PC-9 (cell line): Measurements from ENCODE around the gene APBA2.

Experiments used
- EZH2 ChIP-seq: fragments of 200-600 bp; sonication (generic); IDR thresholded peaks from 2 replicates; pipeline ENCODE4 v1.8.0; 2017; ENCODE audit warnings: antibody characterized with exemption, low read depth
- TF ChIP-seq, protein P1 (sequence below): fragments of 200-600 bp; sonication (generic); conservative IDR thresholded peaks from 2 replicates; pipeline ENCODE4 v1.6.1; 2017; ENCODE audit warnings: mixed run types, antibody characterized with exemption, mild to moderate bottlenecking, moderate library complexity

DNA sequence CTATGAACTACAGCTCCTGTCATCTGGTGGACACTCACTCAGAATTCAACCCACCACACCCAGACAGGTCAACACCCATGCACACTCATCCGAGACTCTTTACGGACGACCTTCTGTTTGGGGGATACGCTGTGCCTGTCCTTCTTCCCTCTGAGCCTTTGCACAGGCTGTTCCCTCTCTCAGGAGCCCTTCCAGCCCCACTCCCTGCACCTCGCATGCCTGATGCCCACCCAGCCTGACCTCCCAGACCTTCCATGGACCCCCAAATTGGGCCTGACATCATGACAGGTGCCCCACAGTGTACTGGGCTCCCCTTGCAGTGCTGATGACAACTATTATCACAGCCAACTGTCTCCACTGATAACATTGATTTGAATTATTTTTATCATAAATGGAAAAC lies 248.0 kb downstream of the APBA2 start:
- TF ChIP-seq, protein P1, sequence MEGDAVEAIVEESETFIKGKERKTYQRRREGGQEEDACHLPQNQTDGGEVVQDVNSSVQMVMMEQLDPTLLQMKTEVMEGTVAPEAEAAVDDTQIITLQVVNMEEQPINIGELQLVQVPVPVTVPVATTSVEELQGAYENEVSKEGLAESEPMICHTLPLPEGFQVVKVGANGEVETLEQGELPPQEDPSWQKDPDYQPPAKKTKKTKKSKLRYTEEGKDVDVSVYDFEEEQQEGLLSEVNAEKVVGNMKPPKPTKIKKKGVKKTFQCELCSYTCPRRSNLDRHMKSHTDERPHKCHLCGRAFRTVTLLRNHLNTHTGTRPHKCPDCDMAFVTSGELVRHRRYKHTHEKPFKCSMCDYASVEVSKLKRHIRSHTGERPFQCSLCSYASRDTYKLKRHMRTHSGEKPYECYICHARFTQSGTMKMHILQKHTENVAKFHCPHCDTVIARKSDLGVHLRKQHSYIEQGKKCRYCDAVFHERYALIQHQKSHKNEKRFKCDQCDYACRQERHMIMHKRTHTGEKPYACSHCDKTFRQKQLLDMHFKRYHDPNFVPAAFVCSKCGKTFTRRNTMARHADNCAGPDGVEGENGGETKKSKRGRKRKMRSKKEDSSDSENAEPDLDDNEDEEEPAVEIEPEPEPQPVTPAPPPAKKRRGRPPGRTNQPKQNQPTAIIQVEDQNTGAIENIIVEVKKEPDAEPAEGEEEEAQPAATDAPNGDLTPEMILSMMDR: no peak
- TF ChIP-seq EZH2: no peak
